ENCODE data around the gene OBP2A.
"Not testable (repeated sequence)": the region's sequence is repeated elsewhere in the genome, so short reads cannot be mapped to it uniquely, and the experiment has no call there.

Gene OBP2A

DNA sequence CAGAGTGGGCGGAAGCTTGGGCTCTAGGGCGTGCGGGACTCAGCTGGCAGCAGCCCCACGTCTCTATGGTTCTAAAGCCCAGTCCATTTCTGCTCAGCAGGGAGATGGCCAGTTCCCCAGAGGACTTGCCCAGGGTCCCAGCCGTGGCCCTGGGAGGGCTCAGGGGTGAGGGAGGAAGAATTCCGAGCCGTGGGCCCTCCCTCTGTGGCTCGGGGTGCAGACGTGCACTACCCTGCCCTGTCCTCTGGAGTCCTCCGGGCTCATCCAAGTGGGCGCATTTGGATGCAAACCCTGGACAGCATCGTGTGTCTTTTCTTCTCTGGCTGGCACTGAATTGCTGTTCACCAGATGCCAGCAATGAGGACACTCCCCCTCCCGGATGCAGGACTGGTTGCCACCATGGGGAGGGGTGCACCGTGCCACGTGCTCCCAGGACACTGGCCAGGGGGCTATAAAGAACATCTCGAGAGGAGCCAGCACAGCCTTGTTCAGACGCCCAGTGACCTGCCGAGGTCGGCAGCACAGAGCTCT is at the start of gene OBP2A:
Gene OBP2A (plus strand): TSS at position 481 of the 531 bp plus-strand sequence. CDS start 55 bp downstream, outside the sequence.
- H3K9me3 ChIP-seq (ENCODE audit: control insufficient read depth, low read length); H3K9ac ChIP-seq (ENCODE audit: low read length); H3K27me3 ChIP-seq (ENCODE audit: control insufficient read depth, insufficient read depth, low read length); H3K4me3 ChIP-seq (ENCODE audit: low read length); H3K36me3 ChIP-seq (ENCODE audit: control insufficient read depth, insufficient read depth, low read length); H3K4me1 ChIP-seq (ENCODE audit: control insufficient read depth, insufficient read depth, low read length): not testable (repeated sequence)

GRCh38 chr9:135498381-135499126 is 47.4 kb upstream of the OBP2A start:
- Histone ChIP-seq H3K27me3 (ENCODE audit: control insufficient read depth, insufficient read depth, low read length) (no peaks in the 10 kb centered on the region), H3K9ac (ENCODE audit: low read length) (no peak overlapping the region), H3K4me1 (ENCODE audit: control insufficient read depth, insufficient read depth, low read length) (peaks cover 21% of the 10 kb centered on the region), H3K9me3 (ENCODE audit: control insufficient read depth, low read length) (no peaks in the 10 kb centered on the region), H3K4me3 (ENCODE audit: low read length) (no peak overlapping the region), H3K36me3 (ENCODE audit: control insufficient read depth, insufficient read depth, low read length) (no peaks in the 10 kb centered on the region)

GRCh38 chr9:135499326-135500070 is 46.4 kb upstream of the OBP2A start:
- Histone ChIP-seq H3K4me1 (ENCODE audit: control insufficient read depth, insufficient read depth, low read length) (peaks cover 21% of the 10 kb centered on the region), H3K9ac (ENCODE audit: low read length) (peak overlapping the region; percentile 58)

GRCh38 chr9:135500071-135500524 is 45.8 kb upstream of the OBP2A start:
- Histone ChIP-seq H3K4me3 (ENCODE audit: low read length) (peak overlapping the region; percentile 93), H3K9ac (ENCODE audit: low read length) (peak overlapping the region; percentile 58), H3K4me1 (ENCODE audit: control insufficient read depth, insufficient read depth, low read length) (peaks cover 21% of the 10 kb centered on the region), H3K36me3 (ENCODE audit: control insufficient read depth, insufficient read depth, low read length) (peaks cover 3% of the 10 kb centered on the region), H3K9me3 (ENCODE audit: control insufficient read depth, low read length) (no peaks in the 10 kb centered on the region), H3K27me3 (ENCODE audit: control insufficient read depth, insufficient read depth, low read length) (no peaks in the 10 kb centered on the region)

More at GRCh38 chr9:135499326-135500070, 46.4 kb upstream of the OBP2A start:
- H3K36me3 ChIP-seq (ENCODE audit: control insufficient read depth, insufficient read depth, low read length): peaks cover 3% of the 10 kb centered on the region
- H3K4me3 ChIP-seq (ENCODE audit: low read length): peak overlapping the region; percentile 93
- no peaks in the 10 kb centered on the region for H3K9me3 ChIP-seq (ENCODE audit: control insufficient read depth, low read length)
- no peaks in the 10 kb centered on the region for H3K27me3 ChIP-seq (ENCODE audit: control insufficient read depth, insufficient read depth, low read length)

DNA sequence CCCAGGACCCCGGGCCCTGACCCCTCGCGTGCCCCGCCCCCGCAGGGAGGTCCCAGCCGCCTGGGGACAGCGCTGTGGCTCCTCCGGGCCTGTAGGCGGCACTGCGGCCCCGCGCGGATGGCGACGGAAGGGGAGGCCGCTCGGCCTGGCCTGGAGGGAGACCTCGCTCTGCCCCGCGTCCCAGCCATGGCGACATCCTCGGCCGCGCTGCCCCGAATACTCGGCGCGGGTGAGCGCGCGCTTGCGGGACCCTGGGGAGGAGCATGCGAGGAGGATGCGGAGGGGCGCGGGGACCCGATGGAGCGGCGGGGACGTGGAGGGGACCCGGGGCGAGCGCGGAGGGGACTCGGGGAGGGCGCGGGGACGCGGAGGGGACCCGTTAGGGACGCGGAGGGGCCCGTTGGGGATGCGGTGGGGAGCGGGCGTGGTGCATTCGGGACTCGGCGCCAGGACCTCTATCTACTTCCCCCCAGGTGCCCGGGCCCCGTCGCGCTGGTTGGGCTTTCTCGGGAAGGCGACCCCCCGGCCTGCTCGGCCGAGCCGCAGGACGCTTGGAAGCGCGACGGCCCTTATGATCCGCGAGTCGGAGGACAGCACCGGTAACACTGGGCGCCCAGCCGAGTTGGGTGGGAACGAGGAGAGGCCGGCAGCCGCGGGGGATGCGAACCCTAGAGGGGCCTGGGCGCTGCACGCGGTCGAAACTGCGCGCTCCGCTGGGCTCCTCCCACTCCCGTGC is 45.2 kb upstream of the OBP2A start, which contains the start of gene MRPS2:
Gene MRPS2 (plus strand): TSS at position 158 of the 736 bp plus-strand sequence. CDS start 29 bp downstream, at position 187.
- Histone ChIP-seq H3K36me3 (ENCODE audit: control insufficient read depth, insufficient read depth, low read length) (peaks cover 3% of the 10 kb centered on the region), H3K9ac (ENCODE audit: low read length) (peak within 1 kb of the TSS; percentile 58), H3K27me3 (ENCODE audit: control insufficient read depth, insufficient read depth, low read length) (no peaks in the 10 kb centered on the region), H3K9me3 (ENCODE audit: control insufficient read depth, low read length) (no peaks in the 10 kb centered on the region), H3K4me1 (ENCODE audit: control insufficient read depth, insufficient read depth, low read length) (peaks cover 21% of the 10 kb centered on the region), H3K4me3 (ENCODE audit: low read length) (peak within 1 kb of the TSS; percentile 93)

GRCh38 chr9:135501261-135502167 is 44.4 kb upstream of the OBP2A start:
- Histone ChIP-seq H3K4me3 (ENCODE audit: low read length) (peak overlapping the region; percentile 93), H3K4me1 (ENCODE audit: control insufficient read depth, insufficient read depth, low read length) (peaks cover 21% of the 10 kb centered on the region), H3K36me3 (ENCODE audit: control insufficient read depth, insufficient read depth, low read length) (peaks cover 3% of the 10 kb centered on the region), H3K9me3 (ENCODE audit: control insufficient read depth, low read length) (no peaks in the 10 kb centered on the region), H3K9ac (ENCODE audit: low read length) (peak overlapping the region; percentile 58), H3K27me3 (ENCODE audit: control insufficient read depth, insufficient read depth, low read length) (no peaks in the 10 kb centered on the region)

DNA sequence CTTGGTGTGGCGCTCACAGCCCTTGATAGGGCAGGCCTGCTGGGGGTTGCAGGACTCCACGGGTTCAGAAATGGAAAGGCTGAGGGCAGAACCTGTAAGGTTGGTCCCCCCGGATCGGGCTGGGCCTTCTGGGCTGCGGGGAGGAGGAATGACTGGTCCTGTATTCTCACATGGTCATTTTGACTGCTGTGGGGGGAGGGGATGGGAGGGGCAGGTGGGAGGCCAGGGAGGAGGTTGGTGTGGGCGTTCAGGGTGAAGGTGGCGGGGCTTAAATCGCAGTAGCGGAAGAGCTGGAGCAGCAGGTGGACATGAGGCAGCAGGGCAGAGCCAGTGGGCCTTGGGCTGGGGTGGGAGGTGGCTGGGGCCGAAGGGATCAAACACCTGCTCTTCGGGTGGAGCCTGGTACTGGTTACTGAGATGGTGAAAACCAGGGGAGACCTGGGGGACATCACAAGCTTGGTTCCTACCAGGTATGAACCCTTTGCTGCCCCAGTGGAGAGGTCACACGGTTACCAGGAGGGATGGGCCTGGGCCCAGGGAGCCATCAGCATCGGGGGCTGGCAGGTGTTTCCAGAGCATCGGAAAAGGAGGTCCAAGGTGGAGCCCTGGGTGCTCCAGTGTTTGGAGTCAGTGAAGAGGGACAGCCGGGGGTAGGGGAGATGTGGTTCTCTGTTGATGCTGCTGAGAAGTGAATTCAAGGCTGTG is 43.6 kb upstream of the OBP2A start:
- H3K9ac ChIP-seq (ENCODE audit: low read length): peak overlapping the region; percentile 58
- H3K9me3 ChIP-seq (ENCODE audit: control insufficient read depth, low read length): no peaks in the 10 kb centered on the region
- H3K4me1 ChIP-seq (ENCODE audit: control insufficient read depth, insufficient read depth, low read length): peaks cover 21% of the 10 kb centered on the region
- H3K36me3 ChIP-seq (ENCODE audit: control insufficient read depth, insufficient read depth, low read length): peaks cover 3% of the 10 kb centered on the region
- no peaks in the 10 kb centered on the region for H3K27me3 ChIP-seq (ENCODE audit: control insufficient read depth, insufficient read depth, low read length)
- no peak overlapping the region for H3K4me3 ChIP-seq (ENCODE audit: low read length)

DNA sequence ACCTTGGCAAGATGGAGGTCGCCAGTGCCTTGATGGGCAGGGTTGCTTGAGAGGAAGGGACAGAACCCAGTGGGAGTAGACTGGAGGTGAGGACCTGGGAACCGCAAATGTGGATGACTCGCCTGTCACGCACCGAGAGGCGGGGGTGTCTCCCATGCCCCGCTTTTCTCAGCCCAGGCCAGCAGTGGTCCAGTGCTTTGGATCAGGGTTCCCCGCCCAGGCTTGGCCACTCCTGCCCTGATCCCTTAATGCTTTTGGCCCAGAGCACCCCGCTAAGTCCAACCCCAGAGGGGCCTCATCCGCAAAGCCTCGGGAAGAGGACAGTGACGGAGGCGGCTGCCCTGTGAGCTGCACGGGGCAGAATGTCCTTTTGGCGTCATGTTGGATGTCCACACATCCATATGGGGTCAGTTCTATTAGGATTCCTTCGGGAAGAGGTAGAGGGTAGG is 43.0 kb upstream of the OBP2A start:
- no peaks in the 10 kb centered on the region for H3K27me3 ChIP-seq (ENCODE audit: control insufficient read depth, insufficient read depth, low read length)
- H3K9ac ChIP-seq (ENCODE audit: low read length): no peak overlapping the region
- H3K4me3 ChIP-seq (ENCODE audit: low read length): no peak overlapping the region
- H3K36me3 ChIP-seq (ENCODE audit: control insufficient read depth, insufficient read depth, low read length): peaks cover 3% of the 10 kb centered on the region
- H3K4me1 ChIP-seq (ENCODE audit: control insufficient read depth, insufficient read depth, low read length): peaks cover 21% of the 10 kb centered on the region
- no peaks in the 10 kb centered on the region for H3K9me3 ChIP-seq (ENCODE audit: control insufficient read depth, low read length)

DNA sequence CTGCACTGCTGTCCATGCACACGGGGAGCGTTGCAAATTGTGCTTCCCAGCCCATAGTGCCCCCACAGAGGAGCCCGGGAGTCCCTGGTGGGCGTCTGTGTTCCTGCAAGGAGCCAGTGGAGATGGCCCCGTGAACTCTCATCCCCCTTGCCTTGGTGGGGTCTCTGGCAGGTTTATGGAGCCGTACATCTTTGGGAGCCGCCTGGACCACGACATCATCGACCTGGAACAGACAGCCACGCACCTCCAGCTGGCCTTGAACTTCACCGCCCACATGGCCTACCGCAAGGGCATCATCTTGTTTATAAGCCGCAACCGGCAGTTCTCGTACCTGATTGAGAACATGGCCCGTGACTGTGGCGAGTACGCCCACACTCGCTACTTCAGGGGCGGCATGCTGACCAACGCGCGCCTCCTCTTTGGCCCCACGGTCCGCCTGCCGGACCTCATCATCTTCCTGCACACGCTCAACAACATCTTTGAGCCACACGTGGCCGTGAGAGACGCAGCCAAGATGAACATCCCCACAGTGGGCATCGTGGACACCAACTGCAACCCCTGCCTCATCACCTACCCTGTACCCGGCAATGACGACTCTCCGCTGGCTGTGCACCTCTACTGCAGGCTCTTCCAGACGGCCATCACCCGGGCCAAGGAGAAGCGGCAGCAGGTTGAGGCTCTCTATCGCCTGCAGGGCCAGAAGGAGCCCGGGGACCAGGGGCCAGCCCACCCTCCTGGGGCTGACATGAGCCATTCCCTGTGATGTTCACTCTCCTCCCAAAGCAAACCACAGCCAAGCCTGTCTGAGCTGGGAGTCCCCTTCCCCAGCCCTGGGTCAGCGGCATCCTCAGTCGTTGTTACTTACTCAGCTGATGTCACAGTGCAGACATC is 42.3 kb upstream of the OBP2A start:
- no peaks in the 10 kb centered on the region for H3K27me3 ChIP-seq (ENCODE audit: control insufficient read depth, insufficient read depth, low read length)
- no peak overlapping the region for H3K9ac ChIP-seq (ENCODE audit: low read length)
- H3K9me3 ChIP-seq (ENCODE audit: control insufficient read depth, low read length): no peaks in the 10 kb centered on the region
- no peak overlapping the region for H3K4me3 ChIP-seq (ENCODE audit: low read length)
- peaks cover 3% of the 10 kb centered on the region for H3K36me3 ChIP-seq (ENCODE audit: control insufficient read depth, insufficient read depth, low read length)
- H3K4me1 ChIP-seq (ENCODE audit: control insufficient read depth, insufficient read depth, low read length): peaks cover 21% of the 10 kb centered on the region
